H9 (cell line): ENCODE results near the gene ADAM20. TPM values are rescaled to one million over a fixed set of nuclear protein-coding genes. Genes with fewer than 3 reads are reported as not detected.

ENCODE experiments used
- DNase-seq: peaks from one replicate; pipeline ENCODE4 v3.0.0-alpha.2; 2017
- H2AFZ ChIP-seq: one replicate; pipeline ENCODE4 v1.6.1; 2013; ENCODE audit warnings: mild to moderate bottlenecking, low read length, control low read depth, moderate library complexity
- H2AK5ac ChIP-seq: 2 replicates; pipeline ENCODE4 v1.6.1; 2013; ENCODE audit warnings: low read length, control low read depth, mixed read lengths; ENCODE audit not compliant: insufficient read length
- H2BK120ac ChIP-seq: one replicate; pipeline ENCODE4 v1.6.1; 2013; ENCODE audit warnings: low read depth, mild to moderate bottlenecking, low read length, control low read depth, inconsistent platforms; ENCODE audit not compliant: poor library complexity, severe bottlenecking
- H2BK12ac ChIP-seq: 2 replicates; pipeline ENCODE4 v1.6.1; 2013; ENCODE audit warnings: low read length, control low read depth, mixed read lengths, low read depth; ENCODE audit not compliant: insufficient read length
- H2BK15ac ChIP-seq: 2 replicates; pipeline ENCODE4 v1.6.1; 2013; ENCODE audit warnings: low read depth, low read length, control low read depth
- H2BK20ac ChIP-seq: one replicate; pipeline ENCODE4 v1.6.1; 2013; ENCODE audit warnings: low read depth, mild to moderate bottlenecking, low read length, control low read depth, inconsistent platforms; ENCODE audit not compliant: poor library complexity, severe bottlenecking
- H2BK5ac ChIP-seq: 2 replicates; pipeline ENCODE4 v1.6.1; 2013; ENCODE audit warnings: low read length, control low read depth, mixed read lengths; ENCODE audit not compliant: insufficient read length
- H3K14ac ChIP-seq: 2 replicates; pipeline ENCODE4 v1.6.1; 2013; ENCODE audit warnings: low read length, control low read depth; ENCODE audit not compliant: insufficient read depth
- H3K18ac ChIP-seq: 2 replicates; pipeline ENCODE4 v1.6.1; 2013; ENCODE audit warnings: low read depth, mild to moderate bottlenecking, mixed read lengths, low read length, control low read depth; ENCODE audit not compliant: insufficient read length
- H3K23ac ChIP-seq: 2 replicates; pipeline ENCODE4 v1.6.1; 2013; ENCODE audit warnings: low read length, control low read depth, mixed read lengths, low read depth; ENCODE audit not compliant: insufficient read length
- H3K23me2 ChIP-seq: 2 replicates; pipeline ENCODE4 v1.6.1; 2013; ENCODE audit warnings: low read depth, mild to moderate bottlenecking, mixed read lengths, low read length, control low read depth; ENCODE audit not compliant: insufficient read length, poor library complexity, severe bottlenecking
- H3K27ac ChIP-seq: 2 replicates; pipeline ENCODE4 v1.5.1; 2013; ENCODE audit warnings: low read length, control low read depth, mixed read lengths, low read depth; ENCODE audit not compliant: insufficient read length
- H3K27me3 ChIP-seq: 2 replicates; pipeline ENCODE4 v1.6.1; 2013; ENCODE audit warnings: low read length, control low read depth, inconsistent platforms; ENCODE audit not compliant: insufficient read depth
- H3K4ac ChIP-seq: 2 replicates; pipeline ENCODE4 v1.6.1; 2013; ENCODE audit warnings: low read depth, mild to moderate bottlenecking, control low read depth, inconsistent platforms, low read length, moderate library complexity
- H3K4me1 ChIP-seq: 2 replicates; pipeline ENCODE4 v1.6.1; 2013; ENCODE audit warnings: low read length, control low read depth, inconsistent platforms; ENCODE audit not compliant: insufficient read depth
- H3K4me2 ChIP-seq: 2 replicates; pipeline ENCODE4 v1.6.1; 2013; ENCODE audit warnings: low read length, control low read depth, mixed read lengths; ENCODE audit not compliant: insufficient read length, insufficient read depth
- H3K56ac ChIP-seq: 2 replicates; pipeline ENCODE4 v1.6.1; 2013; ENCODE audit warnings: low read depth, mild to moderate bottlenecking, mixed read lengths, low read length, control low read depth; ENCODE audit not compliant: insufficient read length
- H3K79me1 ChIP-seq: 2 replicates; pipeline ENCODE4 v1.6.1; 2013; ENCODE audit warnings: low read depth, mild to moderate bottlenecking, moderate library complexity, low read length, control low read depth, inconsistent platforms; ENCODE audit not compliant: insufficient read depth, poor library complexity, severe bottlenecking
- H3K79me2 ChIP-seq: 2 replicates; pipeline ENCODE4 v1.6.1; 2013; ENCODE audit warnings: low read length, control low read depth, inconsistent platforms; ENCODE audit not compliant: insufficient read depth
- H3K9ac ChIP-seq: 2 replicates; pipeline ENCODE4 v1.6.1; 2013; ENCODE audit warnings: low read length, control low read depth, mixed read lengths; ENCODE audit not compliant: insufficient read length; ENCODE audit errors: extremely low read depth
- H3K9me3 ChIP-seq: one replicate; pipeline ENCODE4 v1.6.1; 2013; ENCODE audit warnings: low read depth, low read length, inconsistent platforms; ENCODE audit not compliant: control insufficient read depth
- H3T11ph ChIP-seq: one replicate; pipeline ENCODE4 v1.6.1; 2013; ENCODE audit warnings: mild to moderate bottlenecking, low read length, control low read depth, inconsistent platforms
- H4K20me1 ChIP-seq: one replicate; pipeline ENCODE4 v1.6.1; 2013; ENCODE audit not compliant: control insufficient read depth, insufficient read length, insufficient read depth
- H4K5ac ChIP-seq: 2 replicates; pipeline ENCODE4 v1.6.1; 2013; ENCODE audit warnings: low read depth, mild to moderate bottlenecking, mixed read lengths, low read length, control low read depth; ENCODE audit not compliant: insufficient read length
- H4K8ac ChIP-seq: replicated peaks from 2 replicates; pipeline ENCODE4 v1.6.1; 2013; ENCODE audit warnings: low read length, control low read depth, mixed read lengths, low read depth; ENCODE audit not compliant: insufficient read length
- H4K91ac ChIP-seq: 2 replicates; pipeline ENCODE4 v1.6.1; 2013; ENCODE audit warnings: low read depth, mild to moderate bottlenecking, moderate library complexity, mixed read lengths, low read length, control low read depth; ENCODE audit not compliant: insufficient read length
- H3K27ac Mint-ChIP-seq, 3 experiments: 2 replicates in 2 of 3; 3 replicates in 1 of 3; pipeline ENCODE4 v1.8.0; 2020 to 2021; ENCODE audit warnings: mixed read lengths in 3 of 3, mild to moderate bottlenecking in 1 of 3, moderate library complexity in 1 of 3
- H3K27me3 Mint-ChIP-seq: 2 replicates; pipeline ENCODE4 v1.8.0; 2021; ENCODE audit warnings: low read depth, mild to moderate bottlenecking, moderate library complexity, mixed read lengths
- H3K36me3 Mint-ChIP-seq, 3 experiments: 2 replicates in 2 of 3; 3 replicates in 1 of 3; pipeline ENCODE4 v1.8.0; 2020 to 2021; ENCODE audit warnings: low read depth in 3 of 3, mixed read lengths in 3 of 3; ENCODE audit not compliant: insufficient read depth in 1 of 3
- H3K4me1 Mint-ChIP-seq, 2 experiments: 2 replicates each; pipeline ENCODE4 v1.8.0; 2020; ENCODE audit warnings: mixed read lengths in 2 of 2
- H3K4me3 Mint-ChIP-seq, 2 experiments: 2 replicates in 1 of 2; 3 replicates in 1 of 2; pipeline ENCODE4 v1.8.0; 2020 to 2021; ENCODE audit warnings: mild to moderate bottlenecking in 2 of 2, mixed read lengths in 2 of 2, moderate library complexity in 1 of 2
- H3K9me3 Mint-ChIP-seq, 2 experiments: 2 replicates in 1 of 2; 3 replicates in 1 of 2; pipeline ENCODE4 v1.8.0; 2020; ENCODE audit warnings: mild to moderate bottlenecking in 2 of 2, mixed read lengths in 2 of 2, moderate library complexity in 1 of 2
- CTCF ChIP-seq: fragments of 200-600 bp; sonication (generic); conservative IDR thresholded peaks from 3 replicates; pipeline ENCODE4 v1.8.0; 2021; ENCODE audit warnings: antibody characterized with exemption, mild to moderate bottlenecking
- WGBS: extraction: QIAGEN DNeasy Blood & Tissue Kit; methylation state at CpG from one replicate; pipeline ENCODE4 v1.1.7; 2013; ENCODE audit warnings: missing lambda C conversion rate, low lambda C conversion rate, mixed read lengths; ENCODE audit not compliant: insufficient read length; ENCODE audit errors: extremely low coverage; 5-methylcytosine and 5-hydroxymethylcytosine counted together
- total RNA-seq: library from RNA; stranded (reverse); gene quantifications from 2 replicates; pipeline ENCODE4 v1.2.1, GENCODE V29; 2021

The ADAM20 gene
- total RNA-seq, 1 experiment from 2014 or later = 0.28 TPM

GRCh38 chr14:70563417-70563816 lies 28.6 kb upstream of the ADAM20 start:
- Mint-ChIP-seq H3K4me3 (no peak overlapping the region), H3K9me3 (peaks cover 40 to 46% of the 10 kb centered on the region in 2 experiments), H3K4me1 (peaks cover 2 to 4% of the 10 kb centered on the region in 2 experiments; a peak in 1 of 4 replicates), H3K27ac (no peak overlapping the region), H3K27me3 (no peaks in the 10 kb centered on the region), H3K36me3 (peaks cover 59 to 64% (median 60%) of the 10 kb centered on the region in 3 experiments)
- H3K4ac ChIP-seq = no peak overlapping the region
- peaks cover 13% of the 10 kb centered on the region for H3K9me3 ChIP-seq
- TF ChIP-seq CTCF = no peak
- H3K79me2 ChIP-seq = no peaks in the 10 kb centered on the region
- no peak overlapping the region for H4K5ac ChIP-seq
- H2AK5ac ChIP-seq = no peak overlapping the region
- no peak overlapping the region for H3K4me2 ChIP-seq
- DNase-seq = no peak
- no peak overlapping the region for H2BK5ac ChIP-seq
- H3K27me3 ChIP-seq = no peaks in the 10 kb centered on the region
- H2BK120ac ChIP-seq = no peak overlapping the region
- H3K27ac ChIP-seq = no peak overlapping the region
- H3K23me2 ChIP-seq = no peaks in the 10 kb centered on the region
- no peaks in the 10 kb centered on the region for H4K20me1 ChIP-seq
- WGBS = no CpG with 5 or more reads among the region's 4 CpGs
- H3T11ph ChIP-seq = no peak overlapping the region
- H2BK15ac ChIP-seq = no peak overlapping the region
- no peak overlapping the region for H3K18ac ChIP-seq
- no peak overlapping the region for H2BK20ac ChIP-seq
- no peak overlapping the region for H3K14ac ChIP-seq
- H3K9ac ChIP-seq = no peak overlapping the region
- H3K79me1 ChIP-seq = no peaks in the 10 kb centered on the region
- H4K91ac ChIP-seq = no peak overlapping the region
- H4K8ac ChIP-seq = no peak overlapping the region
- H2BK12ac ChIP-seq = no peak overlapping the region
- no peak overlapping the region for H3K23ac ChIP-seq
- no peaks in the 10 kb centered on the region for H3K4me1 ChIP-seq
- H3K56ac ChIP-seq = no peak overlapping the region
- no peak overlapping the region for H2AFZ ChIP-seq
